GM18909 (cell line): ENCODE results near the gene TCP11X2.
"Not testable (repeated sequence)": the region's sequence is repeated elsewhere in the genome, so short reads cannot be mapped to it uniquely, and the experiment has no call there.

Experiments used
- ATAC-seq: cut with Tn5 transposase; IDR thresholded peaks from one replicate; pipeline ENCODE4 v1.9.1; 2021; ENCODE audit warnings: mild to moderate bottlenecking; ENCODE audit not compliant: unreplicated experiment, poor library complexity

The TCP11X2 gene

DNA sequence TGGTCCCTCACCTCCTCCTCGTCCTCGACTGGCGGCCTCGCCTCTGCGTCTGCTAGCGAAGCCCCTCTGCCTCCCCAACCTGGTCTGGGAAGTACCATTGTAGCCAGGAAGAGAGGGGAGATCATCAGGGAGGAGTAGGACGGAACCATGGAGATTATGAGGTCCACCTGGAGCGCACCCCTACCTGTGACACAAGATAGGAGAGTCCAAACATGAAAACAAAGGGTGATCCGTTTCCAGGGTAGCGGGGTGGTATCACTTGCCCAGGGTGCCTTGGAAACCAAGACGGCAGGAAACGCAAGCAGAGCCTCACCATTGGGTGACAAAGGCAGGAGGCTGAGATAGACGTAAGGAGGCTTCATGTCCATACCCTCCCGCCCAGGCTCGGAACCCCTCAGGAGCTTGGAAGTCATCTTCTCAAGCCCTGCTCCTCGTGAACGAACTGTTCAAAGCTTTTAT lies at the start of gene TCP11X2:
TSS of gene TCP11X2 (minus strand) at position 51 of the 459 bp plus-strand sequence.
- ATAC-seq, result not testable (repeated sequence)

DNA sequence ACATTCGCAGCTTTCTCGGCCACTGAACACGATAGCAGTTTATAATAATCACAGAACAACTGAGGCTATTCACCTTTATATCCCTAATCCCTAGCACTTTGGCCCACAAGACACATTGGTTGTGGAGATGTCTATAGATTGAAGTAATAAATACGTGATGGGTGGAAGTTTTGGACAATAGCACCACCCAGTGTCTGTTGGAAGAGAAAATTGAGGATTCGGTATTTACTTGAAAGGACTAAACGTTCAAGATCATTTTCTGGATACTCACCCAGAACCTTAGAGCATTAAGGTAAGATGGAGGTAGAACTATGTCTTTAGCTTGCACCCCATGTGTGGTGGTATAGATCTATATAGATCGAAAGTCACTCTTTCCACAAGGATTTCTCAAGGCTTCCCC lies 45.7 kb upstream of the TCP11X2 start:
- no peak for ATAC-seq

DNA sequence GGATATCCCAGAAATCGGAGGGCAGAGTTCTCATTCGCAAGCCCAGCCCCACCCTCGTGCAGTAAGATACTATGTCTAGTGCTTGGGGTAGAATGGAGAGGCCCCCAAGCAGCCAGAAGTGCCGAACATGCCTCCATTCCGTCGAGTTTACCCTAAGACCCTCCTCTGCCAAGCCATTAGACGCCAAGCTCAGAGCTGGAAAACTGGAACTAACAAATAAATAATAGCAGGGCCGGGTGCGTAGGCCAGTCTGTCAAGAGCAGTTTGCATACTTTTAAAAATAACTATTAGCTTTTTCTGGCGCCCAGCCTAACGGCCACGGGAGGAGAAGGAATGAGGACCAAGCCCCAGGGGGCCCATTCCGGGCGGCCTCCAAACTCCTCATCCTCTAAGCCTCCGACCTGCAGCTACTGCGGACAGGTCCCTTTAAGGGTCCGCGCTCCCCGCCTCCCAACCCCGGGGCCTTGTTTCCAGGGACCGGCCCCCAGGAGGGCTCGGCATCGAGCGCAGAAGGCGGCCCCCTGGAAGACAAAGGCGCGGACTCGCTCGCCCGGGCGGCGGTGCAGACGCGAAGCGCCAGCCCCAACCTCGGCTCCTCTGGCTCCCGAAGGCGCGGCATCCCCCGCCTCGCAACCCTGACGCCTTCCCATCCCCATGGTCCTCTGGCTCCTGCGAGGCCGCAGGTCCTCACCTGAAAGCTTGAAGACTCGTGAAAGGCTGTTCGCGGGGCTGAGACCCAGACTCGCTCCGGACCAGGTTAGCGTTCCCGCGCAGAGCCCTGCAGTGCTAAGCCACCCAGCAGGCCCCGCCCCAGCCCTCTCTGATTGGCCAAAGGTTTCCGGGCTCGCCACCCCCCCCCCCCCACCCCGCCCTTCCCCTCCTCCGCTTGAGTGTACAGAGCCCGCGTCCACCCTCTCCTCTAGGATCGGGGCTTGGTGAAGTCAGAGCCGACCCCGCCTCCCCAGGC lies 44.6 kb upstream of the TCP11X2 start, which contains the start of gene TMSB15A:
TSS of gene TMSB15A (minus strand) at position 765 of the 967 bp plus-strand sequence.
- peak; percentile 90 for ATAC-seq

DNA sequence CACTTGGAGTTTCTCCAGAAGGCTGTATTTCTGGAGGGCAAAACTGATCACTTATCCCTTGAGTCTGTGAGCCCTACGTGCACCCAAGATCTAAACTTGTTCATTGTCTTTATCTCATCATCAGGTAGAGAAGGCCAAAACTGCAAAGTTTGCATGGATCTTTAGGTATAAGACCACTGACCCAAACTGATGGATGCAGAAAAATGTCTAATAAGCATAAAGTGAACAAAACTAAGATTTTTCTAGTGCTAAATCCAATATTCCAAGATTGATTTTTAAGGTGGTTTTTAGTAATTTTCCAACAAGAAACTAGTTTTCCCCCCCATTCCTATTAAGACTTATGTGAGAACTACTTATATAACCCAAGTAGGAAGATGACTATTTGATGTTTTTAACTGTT lies 42.9 kb upstream of the TCP11X2 start:
- ATAC-seq, result no peak

DNA sequence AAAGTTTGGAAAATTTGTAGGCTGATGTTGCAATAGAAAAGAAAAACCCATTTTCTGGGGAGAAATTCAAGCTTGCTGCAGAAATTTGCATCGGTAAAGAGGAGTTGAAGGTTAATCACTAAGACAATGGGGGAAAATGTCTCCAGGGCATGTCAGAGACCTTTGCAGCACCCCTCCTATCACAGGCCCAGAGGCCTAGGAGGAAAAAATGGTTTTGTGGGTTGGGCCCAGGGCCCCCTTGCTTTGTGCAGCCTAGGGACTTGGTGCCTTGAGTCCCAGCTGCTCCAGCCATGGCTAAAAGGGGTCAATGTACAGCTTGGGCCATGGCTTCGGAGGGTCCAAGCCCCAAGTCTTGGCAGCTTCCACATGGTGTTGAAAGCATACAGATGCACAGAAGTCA lies 27.1 kb upstream of the TCP11X2 start:
- no peak for ATAC-seq

DNA sequence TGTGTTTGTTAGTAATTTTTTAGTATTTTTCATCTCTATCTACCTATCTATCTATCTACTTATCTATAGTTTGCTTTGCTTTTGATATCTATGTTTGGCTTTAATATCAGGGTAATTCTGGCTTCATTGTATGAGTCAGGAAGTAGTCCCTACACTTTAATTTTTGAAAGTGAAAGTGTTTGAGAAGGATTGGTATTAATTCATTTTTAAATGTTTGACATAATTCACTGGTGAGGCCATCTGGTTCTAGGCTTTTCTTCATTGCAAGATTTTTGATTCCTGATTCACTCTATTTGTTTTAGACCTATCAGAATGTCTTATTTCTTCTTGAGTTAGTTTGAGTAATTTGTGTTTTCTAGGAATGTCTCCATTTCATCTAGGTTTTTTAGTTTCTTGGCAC lies 20.2 kb upstream of the TCP11X2 start:
- ATAC-seq, result no peak

DNA sequence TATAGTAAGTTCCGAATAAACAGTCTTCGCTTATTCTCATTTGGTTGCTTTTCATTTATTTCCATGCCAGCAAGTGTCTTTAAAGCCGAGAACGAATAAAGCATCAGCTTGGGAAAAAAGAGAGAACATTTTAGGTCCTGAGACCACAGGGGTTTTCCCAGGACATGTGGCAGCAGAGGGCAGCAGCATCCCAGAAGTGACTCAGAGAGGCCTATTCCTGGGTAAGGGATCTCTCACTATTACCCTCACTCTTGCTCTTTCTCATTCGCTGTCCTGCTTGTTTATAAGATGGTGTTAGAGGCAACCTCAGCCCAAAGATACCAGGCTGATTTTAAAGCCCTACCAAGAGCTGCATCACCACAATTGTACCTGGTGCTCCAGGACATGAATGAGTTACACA lies 7.2 kb upstream of the TCP11X2 start:
- ATAC-seq, result not testable (repeated sequence)

DNA sequence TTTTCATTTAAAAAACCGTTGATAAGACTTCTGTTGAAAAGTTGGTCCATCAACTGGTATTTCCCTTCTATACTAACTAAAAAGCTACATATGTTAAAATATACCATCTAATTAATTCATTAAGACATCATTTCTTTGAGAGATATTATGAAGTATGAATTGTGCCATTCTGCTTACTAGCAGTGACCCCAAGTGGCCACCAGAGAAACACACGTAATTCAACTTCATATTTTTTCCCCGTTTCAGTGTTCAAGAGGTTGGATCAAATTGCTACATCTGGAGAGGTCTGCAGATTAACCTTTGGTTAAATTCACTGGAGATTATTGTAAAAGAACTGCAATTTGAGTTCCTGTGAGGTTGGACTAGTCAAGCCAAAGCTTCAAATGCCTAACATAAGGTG lies 1.4 kb downstream of the TCP11X2 start:
- ATAC-seq, result not testable (repeated sequence)

DNA sequence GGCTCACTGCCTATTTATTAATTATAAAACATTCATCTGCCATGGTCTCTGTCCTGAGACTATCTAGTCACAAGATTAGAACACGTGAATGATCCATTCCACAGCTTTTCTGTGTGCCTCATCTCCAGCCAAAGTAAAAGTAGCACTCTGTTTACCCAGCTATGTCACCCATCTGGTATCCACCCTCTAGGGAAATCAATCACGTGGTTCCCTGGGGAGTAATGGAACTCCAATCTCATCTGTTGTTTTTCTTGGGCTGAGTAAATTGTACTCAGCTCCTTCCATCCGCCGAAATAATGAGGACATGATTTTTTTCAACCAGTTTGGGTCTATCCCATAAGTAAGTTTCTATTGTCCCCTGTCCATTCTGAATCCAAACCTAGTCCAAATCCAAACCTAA lies 13.0 kb downstream of the TCP11X2 start:
- not testable (repeated sequence) for ATAC-seq

DNA sequence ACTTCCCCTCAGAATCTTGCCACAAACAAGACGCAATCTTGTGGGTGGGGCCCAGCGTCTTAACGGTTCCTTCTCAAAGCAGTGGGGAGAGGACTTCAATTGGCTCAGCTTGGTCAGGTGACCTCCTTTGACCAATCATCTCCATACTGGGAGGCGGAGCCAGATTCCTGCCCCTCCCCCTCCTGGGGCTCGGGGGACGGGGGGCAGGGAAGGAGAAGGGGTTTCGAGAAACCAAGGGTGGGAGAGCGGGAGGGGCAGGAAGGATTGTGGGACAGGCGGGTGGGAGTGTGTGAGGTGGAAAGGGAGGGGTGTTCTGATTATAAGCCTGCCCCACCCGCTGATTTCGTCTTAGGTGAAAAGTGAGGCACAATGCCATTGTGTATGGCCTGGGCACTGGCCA lies 31.7 kb downstream of the TCP11X2 start, which contains the start of gene NXF2B:
TSS of gene NXF2B (minus strand) at position 101 of the 400 bp plus-strand sequence. CDS start 59,972 bp downstream, outside the sequence.
- not testable (repeated sequence) for ATAC-seq

DNA sequence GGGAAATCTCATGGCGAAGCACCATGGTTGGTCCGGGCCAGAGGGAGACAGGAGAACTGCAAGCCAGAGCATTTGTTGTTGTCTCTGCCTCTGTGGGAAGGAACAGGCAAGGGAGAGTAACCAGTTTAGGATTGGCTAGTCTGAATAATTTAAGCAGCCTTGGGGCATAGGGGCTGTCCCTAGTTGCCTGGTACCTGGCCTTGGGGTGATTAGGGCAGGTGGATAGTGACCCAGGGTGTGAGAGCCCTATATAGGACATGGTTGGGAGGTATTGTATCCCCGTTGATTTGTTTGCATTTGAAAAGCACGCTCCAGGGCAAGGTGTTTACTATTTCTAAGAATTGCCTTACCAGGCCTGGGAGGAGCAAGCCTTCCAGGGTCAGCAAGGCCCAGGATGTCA lies 57.1 kb downstream of the TCP11X2 start:
- not testable (repeated sequence) for ATAC-seq
